ENCODE results near the gene KCNK1.
"Not testable (repeated sequence)": the region's sequence is repeated elsewhere in the genome, so short reads cannot be mapped to it uniquely, and the experiment has no call there.

The KCNK1 gene

DNA sequence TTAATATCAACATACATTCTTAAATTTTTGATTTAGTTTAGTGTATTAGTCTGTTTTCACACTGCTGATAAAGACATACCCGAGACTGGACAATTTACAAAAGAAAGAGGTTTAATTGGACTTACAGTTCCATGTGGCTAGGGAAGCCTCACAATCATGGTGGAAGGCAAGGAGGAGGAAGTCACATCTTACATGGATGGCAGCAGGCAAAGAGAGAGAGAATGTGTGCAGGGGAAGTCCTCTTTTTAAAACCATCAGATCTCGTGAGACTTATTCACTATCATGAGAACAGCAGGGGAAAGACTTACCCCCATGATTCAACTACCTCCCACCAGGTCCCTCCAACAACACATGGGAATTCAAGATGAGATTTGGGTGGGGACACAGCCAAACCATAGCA is 56.5 kb downstream of the KCNK1 start:
- DNase-seq = not testable (repeated sequence)

DNA sequence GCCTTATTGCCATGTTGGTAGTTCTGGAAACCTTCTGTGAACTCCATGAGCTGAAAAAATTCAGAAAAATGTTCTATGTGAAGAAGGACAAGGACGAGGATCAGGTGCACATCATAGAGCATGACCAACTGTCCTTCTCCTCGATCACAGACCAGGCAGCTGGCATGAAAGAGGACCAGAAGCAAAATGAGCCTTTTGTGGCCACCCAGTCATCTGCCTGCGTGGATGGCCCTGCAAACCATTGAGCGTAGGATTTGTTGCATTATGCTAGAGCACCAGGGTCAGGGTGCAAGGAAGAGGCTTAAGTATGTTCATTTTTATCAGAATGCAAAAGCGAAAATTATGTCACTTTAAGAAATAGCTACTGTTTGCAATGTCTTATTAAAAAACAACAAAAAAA is 57.4 kb downstream of the KCNK1 start:
- no peak for DNase-seq

DNA sequence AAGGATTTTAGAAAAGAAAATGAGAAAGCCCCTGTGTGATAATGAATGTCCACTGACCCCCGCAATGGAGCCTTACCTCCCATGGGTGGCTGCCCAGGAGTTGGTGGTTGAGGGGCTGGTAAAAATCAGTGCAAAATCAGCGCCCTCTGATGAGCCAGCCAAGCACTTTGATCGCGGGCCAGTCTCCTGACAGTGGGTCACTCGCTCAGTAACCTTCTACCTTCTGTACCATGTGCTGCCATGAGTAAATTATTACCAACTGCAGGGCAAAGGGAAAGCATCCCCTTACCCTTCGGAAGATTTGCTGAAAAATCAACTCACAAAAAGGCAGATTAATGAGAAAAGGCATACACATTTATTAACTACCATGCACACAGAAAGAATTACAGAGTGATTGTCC is 58.8 kb downstream of the KCNK1 start:
- no peak for DNase-seq

DNA sequence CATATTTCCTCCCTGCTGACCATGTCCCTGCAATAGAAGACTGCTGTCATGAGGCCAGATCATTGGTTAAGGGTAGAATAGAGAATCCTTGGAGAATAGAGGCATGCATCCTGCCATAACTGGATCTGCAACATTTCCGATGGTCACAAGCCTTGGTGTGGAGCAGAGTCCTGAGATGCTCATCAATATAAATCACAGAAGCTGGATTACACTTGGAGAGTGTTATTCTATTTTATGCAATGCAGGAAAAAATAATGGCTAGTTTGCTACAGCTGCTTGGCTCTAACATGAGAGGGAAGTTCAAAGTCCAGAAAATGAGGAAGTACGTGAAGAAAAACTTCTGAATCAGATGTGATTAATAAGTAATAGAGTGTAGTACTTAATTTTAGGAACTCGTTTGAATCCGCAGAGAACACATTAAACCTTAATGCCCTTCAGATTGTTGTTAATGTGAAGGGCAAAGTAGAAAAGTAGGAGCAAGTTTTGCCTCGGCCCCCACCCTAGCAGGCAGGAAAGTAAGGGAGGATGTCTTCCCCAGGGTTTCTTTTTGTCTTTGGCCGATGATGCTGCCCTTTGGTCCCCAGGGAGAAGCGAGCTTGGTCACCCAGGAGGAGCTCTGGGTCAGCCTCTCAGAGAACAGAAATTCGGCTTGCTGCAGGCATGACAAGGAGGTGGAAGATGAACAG is 59.5 kb downstream of the KCNK1 start:
- no peak for DNase-seq

DNA sequence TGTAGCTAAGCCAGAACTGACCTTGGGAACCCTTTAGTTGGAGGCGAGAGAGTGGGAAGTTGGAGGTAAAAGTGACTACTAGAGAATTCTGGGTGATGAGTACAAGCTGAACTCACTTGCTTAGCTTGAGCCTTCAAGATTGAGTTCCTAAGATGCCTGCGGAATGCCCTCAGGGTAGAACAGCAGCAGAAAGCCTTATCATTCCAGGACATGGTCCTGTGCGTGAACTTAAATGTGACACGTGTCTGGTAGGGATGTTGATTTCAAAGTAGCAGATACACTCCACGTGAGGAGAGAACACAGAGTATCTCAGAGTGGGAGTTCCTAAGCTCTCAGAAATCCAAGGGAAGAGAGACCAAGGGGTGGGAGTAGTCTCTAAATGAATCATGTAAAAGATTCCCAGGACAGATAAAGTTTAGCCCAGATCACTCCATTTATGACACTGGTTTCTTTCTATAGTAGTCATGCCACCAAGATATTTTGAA is 60.1 kb downstream of the KCNK1 start:
- DNase-seq = no peak

DNA sequence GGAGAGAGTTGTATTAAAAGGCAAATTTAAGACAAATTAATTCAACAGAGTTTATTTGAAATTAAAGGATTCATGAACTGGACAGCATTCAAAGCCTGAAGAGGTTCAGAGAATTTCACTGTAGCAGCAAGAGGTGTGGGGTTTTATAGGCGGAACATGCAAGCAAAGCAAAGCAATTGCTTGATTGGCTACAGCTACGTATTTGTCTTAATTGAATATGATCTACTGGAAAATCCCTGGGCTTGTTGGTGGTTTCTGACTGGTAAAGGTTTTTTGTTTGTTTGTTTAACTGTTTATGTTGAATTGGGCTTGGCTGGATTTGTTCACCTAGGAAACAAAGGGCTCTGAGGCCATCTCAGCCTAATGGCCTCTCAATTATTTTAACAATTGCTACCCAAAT is 61.5 kb downstream of the KCNK1 start:
- no peak for DNase-seq

DNA sequence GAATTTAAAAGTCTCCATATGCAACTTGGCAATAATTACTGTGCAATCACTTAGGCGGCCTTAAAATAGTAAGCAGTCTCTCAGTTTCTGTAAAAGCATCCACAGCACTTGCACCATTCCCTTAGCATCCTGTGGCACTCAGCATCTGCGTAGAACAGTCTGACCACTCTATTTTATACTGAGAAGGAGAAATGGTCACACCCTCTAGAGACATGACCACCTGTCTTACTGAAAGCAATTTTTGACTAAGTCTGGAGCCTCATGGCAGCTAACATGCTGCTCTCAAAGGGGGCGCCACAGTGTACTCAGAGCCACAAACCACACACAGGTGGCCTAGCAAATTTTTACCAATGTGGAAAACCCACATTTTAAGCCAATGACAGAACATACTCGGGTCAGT is 62.0 kb downstream of the KCNK1 start:
- no peak for DNase-seq

DNA sequence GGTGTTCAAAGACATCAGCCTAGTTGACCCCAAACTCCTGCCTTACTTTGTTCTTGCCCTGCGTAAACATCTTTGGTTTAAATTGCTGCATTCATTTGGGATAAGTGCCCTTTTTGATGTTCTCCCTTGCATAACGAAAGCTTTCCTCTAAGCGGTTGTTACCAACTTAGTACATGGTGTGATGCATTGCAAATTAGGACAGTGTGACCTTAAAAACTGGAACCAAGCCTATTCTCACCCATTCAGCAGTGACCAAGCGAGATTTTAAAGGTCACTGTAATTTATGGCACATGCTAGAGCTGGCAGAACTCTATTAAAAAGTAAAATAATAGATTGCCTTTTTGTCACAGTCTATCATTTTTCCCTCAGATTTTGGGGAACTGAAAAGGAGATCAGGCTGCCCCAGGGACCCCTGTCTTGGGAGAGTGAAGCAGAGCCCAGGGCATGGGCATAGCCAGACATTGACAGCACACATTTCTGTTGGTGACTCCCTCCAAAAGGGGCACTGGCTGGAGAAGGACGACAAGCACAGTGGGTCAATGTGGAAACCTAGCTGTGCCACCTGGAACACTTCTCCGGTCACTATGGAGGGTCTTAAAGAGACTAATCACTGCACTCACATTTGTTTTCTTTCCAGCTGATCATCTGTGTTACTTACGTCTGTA is 63.9 kb downstream of the KCNK1 start:
- no peak for DNase-seq

DNA sequence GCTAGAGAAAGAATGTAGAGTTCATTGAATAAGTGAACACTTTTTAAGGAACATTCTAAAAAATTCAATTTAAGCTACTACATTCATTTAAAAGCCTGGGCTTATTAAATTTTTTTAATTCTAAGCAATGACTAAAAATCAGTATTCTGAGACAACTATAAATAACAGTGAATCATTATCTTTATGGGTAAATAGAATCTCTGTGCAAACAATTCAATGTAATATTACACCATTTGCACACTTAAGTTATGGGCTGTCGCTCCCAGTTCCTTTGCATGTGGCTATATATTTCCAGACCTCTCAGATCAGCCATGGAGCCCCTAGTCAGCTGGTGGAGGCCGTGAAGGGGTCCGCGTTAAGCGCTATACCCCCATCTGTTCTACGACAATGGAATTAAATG is 65.1 kb downstream of the KCNK1 start:
- no peak for DNase-seq

DNA sequence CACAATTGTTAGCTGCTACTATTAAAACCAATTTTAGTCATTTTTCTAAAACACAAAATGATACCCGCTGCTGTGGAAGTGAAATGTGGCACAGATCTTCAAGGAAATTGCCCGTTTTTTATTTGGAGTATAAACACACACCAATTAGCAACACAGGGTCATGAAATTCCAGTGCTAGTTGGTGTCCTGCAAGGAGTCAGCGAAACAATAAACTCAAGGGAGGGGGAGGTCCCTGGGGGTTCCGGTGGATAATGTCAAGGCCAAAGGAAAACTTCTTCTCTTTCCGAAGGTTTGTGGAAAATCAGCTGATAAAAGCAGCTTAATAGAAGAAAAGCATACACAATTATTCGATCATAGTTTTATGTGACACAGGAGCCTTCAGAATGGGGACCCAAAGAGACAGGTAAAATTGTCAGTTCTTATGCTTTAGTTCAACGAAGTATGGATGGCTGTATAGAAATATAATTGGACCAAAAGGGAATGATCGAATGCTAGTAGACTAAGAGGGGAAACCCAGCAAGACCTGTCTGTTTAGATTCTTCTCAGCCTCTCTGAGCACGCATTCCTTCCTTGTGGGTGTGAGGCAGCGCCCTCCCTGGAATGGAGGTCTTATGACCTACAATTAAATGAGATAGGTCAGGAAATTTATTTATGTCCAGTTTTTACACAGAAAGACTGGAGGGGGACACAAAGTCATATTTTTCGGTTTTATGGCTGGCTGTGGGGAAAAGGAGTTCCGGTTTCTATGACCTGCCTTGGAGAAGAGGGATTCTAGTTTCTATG is 65.9 kb downstream of the KCNK1 start:
- no peak for DNase-seq

DNA sequence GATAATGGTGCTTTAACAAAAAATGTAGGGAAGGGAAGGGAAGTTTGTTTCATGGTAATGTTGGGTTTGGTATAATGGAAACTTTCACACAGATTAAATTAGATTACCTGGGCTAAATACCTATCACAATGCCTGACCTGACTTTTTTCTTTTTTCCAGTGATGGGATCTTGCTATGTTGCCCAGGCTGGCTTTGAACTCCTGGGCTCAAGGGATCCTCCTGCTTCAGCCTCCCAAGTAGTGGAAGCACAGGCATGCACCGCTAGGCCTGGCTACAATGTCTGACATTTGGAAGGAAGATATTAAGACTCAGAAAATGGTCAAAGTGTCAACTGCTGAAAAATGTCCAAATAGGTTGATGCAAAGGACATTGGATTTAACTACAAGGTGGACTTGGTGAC is 67.4 kb downstream of the KCNK1 start:
- DNase-seq = no peak

DNA sequence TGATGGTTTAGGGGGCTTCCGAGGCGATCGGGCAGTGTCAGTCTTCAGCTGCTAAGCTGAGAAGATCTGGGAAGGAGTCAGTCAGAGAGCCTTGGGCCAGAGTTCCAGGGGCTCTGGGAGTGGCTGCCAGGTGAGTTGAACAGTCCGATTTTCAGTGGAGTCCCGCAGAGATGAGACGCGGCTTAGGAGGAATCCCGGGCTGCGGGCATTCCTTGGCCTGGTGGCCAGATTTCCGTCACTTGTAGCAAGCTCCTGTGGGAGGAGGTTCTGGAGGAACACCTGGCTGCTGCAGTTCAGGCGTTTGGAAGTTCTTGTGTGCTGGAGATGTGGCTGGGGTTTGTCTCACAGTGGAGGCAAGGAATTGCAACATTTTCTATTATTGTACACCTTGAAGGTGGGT is 72.7 kb downstream of the KCNK1 start:
- DNase-seq = not testable (repeated sequence)

DNA sequence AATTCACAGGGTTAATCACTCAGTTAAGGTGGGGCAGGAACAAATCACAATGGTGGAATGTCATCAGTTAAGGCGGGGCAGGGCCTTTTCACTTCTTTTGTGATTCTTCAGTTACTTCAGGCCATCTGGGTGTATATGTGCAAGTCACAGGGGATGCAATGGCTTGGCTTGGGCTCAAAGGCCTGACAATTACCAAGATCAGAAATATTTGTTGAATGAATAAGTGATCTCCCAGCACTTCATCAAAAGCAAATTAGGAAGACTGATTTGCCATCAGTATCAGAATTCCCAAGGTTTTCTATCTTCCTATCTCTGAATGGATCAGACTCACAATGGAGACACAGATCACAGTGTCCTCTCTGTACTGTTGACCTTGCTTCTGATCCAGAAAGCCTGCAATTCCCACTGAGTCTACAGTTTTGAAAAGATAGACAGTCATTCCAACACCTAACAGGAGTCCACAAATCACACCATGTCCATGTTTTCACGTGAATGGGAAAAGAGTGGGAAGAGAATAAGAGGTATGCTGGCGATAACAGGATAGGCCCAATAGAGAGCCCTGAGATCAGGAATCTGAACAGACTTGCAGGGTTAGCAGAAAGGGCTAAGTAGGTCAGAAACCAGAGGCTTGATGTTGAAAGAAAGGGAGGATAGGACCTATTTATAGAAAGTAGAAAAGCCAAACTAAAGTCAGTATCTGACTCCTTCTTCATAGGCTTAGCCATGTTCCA is 75.3 kb downstream of the KCNK1 start:
- no peak for DNase-seq

DNA sequence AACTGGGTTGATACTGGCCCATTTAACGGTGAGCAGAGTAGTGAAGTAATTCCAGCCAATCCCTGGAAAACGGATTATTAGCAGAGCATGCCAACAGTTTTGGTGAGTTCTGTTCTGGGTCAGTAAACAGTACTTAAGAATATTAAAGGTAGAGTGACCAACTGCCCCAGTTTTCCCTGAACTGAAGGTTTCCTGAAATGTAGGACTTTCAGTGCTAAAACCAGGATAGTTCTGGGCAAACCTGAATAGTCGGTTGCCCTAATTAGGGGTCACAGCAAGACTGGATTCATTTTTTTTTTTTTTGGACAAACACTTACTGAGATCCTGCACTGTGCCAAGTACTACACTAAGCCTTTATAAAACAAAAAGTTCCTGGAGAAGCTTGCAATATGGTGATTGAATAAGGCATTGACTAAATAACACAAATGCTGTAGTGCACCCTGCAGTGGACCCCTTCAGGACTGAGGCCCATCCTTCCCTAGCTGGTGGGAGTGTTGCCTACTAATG is 75.9 kb downstream of the KCNK1 start:
- DNase-seq = no peak

DNA sequence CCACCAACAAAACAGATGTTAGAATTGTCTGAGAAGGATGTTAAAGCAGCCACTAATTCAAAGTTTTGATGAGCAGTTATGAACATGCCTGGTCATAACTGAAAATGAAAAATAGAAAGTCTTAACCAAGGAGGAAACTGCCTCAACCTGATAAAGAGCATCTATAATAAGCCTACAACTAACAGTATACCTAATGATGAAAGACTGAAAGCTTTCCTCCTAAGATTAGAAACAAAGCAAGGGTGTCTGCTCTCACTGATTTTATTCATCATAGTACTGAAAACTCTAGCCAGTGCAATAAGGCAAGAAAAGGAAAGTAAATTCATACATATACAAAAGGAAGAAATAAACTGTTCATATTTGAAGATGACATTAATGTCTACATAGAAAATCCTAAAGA is 82.0 kb downstream of the KCNK1 start:
- DNase-seq = no peak

DNA sequence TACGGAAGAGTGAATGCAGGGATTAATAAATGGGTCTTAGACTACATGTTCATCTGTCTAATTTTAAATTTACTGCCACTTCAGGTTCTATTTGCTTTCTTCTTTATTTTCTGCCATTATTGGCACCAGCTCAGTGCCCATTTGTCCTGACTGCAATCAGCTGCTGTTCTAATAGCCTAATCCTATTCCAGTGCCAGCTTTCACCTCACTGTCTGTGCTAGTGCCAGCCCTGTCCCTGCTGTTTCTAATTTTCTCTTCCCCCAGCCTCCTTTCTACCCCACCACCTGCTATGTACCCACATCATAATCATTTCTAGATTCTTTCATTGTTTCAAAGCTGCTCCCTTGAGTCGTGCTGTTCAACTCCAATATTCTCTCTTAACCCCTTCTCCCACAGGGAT is 86.4 kb downstream of the KCNK1 start:
- DNase-seq = no peak

DNA sequence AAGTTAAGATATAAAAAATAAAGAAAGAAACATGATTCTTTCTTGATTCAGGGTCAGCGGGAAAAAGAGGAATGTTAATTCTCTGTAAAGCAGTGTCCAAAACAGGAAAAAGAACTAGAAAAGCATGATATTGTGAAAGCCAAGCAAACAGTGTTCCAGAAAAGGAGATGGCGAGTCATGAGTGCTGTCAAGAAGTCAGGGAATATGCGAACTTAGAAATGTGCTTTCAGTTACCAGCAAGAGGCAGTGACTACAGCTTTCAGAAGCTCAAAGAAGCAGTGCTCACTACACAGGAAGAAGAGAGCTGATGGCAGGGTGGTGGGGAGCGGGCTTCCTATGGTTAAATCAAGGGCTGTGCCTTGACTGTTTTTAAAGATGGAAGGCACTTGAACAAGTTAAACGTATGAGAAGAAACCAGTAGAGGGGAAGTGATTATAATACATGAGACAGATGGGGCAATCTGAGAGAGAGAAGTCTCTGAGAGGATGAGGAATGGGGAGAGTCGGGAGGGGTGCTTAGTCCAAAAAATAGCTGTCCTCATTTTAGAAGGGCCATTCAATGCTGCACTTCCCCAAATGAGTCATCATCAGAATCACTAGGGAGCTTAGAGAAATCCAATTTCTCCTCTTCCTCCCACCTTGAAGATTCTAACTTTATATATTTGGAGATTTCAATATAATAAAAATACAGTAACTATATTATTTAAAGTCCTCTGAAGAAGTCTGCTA is 90.4 kb downstream of the KCNK1 start:
- no peak for DNase-seq

DNA sequence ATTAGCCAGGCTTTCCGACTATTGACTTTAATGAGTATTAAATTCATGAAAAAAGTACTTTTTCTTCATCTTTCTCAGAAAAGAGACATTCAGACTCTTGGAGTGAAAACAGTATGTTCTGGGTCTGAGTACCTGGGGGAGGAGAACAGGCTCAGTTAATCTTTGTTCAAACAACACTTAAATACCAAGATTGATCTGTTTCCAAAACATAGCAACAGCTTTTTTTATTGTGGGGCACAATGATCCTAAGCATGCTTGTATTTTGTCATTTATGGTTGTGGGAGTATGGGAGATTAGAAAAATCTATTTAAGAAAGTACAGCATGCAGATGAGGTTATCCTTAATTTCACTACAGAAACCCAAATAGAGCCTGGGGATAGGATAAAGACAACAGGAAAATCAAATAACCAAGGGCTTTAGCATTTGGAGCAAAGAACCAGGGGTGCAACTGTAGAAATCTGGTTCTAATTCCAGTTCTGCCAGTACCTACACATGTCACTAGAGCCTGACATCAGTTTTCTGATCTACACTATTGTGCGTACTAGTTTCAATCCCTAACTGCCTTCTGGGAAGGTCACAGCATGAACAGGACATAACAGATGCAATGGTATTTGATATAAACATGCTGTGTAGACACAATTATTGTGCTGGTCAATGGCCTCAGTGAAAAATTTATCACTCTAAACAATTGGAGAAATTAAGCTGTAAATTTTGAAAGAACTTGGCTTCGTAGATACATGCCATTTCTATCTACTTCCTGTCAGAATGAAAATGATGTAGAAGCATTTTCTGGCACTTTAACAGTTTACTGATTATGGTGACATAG is 91.2 kb downstream of the KCNK1 start:
- no peak for DNase-seq

DNA sequence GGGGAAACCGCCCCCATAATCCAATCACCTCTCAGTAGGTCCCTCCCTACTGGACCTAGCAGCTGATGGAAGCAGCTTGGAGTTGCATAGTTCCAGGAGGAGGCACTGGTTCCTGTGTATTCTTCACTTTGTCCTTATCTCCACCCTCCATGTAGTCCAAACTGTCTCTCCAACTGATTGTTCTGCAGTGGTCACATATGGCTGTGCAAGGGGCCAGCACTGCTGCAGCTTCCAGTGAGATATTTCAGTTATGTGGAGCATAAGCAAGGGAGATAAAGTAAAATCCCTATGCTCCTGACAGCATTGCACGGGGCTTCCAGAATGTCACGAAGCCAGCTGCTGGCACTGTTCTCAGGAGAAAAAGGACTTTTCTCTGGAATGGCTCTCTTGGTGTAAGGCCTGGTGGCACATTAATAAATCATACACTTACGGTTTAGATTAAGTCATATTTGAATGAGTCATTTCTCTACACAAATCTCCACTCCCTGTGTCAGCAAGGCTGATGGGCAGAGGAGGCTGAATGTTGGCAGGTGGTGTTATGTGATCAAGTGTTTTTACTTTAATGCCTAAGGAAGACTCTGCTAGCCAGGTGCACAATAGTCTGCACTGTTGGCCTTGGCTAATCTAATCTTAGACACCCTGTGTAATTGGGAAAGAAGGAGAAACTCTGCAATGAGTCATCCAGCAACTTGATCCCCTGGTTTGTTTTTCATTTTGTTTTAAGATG is 93.4 kb downstream of the KCNK1 start:
- DNase-seq = no peak

All from activated effector memory CD4-positive, alpha-beta T cell treated with Interleukin-2 at 50 U/mL for 16 hours (primary cell).